RKO (cell line): ENCODE data around the gene FHIT.

ENCODE experiments used
- DNase-seq: peaks from one replicate; pipeline ENCODE4 v3.0.0-alpha.2; 2016; ENCODE audit warnings: low spot score

FHIT gene

GRCh38 chr3:60622349-60622748 lies 628.9 kb downstream of the FHIT start:
- no peak for DNase-seq

DNA sequence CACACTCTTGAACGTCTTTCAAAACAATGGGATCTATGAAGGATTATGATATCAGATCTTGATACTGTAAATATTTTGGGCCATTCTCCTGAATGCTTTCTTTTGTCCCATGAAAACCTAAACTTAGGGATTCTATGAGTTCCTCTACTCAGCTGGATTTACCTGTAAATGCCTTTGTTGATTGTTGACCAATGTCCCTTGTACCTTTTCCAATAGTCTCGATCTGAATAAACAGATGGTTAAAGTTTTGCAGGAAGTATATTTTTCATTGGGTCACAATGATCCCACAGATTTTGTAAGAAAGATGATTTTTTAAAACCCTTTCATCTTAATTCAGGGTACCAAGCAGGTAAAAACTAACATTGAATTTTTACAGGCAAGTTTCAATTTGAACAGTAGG lies 634.1 kb downstream of the FHIT start:
- no peak for DNase-seq

GRCh38 chr3:60613769-60614303 lies 637.4 kb downstream of the FHIT start:
- no peak for DNase-seq

DNA sequence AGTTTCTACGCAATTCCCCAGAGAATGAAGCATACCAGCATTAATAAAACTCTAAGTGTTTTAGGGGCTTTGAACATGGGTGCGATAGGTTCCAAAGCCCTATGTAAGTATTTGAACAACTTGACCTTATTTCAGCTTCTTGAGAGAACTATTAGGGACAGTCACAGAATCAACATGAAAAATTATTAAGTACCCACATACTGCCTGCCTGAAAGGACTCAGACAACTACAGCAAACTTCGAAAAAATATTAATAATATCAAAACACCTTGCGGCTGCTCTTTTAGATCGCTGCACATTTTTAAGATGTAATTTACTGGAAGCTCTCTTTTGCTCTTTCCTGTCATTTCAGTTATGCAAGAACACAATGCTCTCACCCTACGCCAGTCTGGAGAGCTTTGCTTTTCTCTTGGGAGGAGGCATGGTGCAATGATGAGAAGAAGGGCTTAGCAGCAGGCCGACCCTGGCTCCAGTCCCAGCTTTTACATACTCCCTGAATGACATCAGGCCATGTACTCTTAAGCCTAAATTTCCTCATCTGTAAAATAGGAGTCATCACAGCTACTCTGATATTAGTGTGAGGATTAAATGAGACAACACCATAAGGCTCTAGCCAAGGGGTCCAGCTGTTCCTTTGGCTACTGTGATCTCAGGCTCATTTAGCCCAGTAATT lies 640.7 kb downstream of the FHIT start:
- no peak for DNase-seq

DNA sequence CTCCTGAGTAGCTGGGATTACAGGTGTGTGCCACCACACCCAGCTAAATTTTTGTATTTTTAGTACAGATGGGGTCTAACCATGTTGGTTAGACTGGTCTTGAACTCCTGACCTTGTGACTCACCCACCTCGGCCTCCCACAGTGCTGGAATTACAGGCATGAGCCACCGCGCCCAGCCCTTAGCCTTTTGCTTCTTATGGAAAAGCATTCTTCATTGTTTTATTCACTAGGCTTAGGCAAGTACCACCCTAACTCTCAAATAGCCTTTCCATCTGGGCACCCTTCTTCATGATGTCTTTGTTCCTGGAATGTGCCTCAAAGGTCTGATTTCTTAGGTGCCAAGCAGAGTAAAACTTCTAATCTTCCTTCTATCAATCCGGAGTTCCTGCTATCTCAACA lies 641.8 kb downstream of the FHIT start:
- no peak for DNase-seq

- DNase-seq = no peak
Measured at GRCh38 chr3:60603860-60604259, 647.4 kb downstream of the FHIT start.

GRCh38 chr3:60600848-60601247 lies 650.4 kb downstream of the FHIT start:
- no peak for DNase-seq

- no peak for DNase-seq
Measured at GRCh38 chr3:60599586-60599985, 651.7 kb downstream of the FHIT start.

DNA sequence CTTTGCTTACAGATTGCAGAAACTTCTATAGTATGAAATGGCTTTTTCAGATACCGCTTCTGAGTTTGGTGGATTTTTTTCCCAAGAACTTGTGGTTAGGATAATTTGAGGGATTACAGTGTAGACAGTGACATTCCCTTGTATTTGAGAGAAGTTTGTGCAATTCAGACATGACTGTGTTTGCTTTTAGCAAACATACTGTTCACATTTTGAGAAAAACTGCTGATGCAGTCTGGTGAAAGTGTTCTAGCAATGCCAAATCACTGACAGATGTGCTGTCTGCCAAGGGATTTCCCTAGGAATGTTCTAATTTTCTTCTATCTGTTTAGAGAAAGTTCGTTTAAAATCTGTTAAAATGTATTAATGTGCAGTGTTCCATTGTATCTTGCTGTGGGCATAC lies 652.6 kb downstream of the FHIT start:
- DNase-seq = no peak

GRCh38 chr3:60594025-60594424 lies 657.2 kb downstream of the FHIT start:
- DNase-seq = no peak

DNA sequence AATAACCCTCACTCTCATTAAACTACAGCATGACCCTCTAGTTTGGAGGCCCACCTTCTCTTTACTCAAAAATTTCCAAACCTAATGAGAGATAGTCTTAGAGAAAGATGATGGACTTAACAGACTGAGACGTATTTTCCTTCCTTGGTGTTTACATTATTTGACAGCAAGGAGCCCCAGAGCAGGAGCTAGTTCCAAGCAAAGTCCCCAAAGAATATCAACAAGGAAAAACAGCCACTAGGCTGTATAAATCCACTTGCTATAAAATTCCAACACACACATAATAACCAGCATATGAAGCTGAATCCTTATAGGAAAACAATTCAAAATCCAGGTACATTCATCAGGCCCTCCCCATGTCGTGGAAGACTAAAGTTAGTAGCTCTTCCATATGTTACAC lies 660.0 kb downstream of the FHIT start:
- no peak for DNase-seq

DNA sequence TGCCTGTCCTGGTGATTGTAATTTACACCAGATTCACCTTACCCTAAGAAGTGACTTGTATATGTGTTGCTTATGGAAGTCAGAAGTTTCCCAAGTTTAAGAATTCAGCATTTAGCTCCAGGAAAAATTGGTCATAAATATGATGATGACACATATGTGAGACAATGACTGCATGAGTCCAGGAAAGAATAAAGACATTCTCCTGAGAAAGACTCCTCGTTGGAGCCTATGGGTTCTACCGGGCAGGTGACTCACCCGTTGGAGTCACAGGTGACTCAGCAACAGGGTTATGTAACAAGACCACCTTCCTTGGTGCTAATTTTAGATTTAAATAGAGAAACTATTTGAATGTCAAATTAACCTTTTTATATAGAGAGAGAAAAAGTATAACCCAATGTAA lies 662.4 kb downstream of the FHIT start:
- DNase-seq = peak; percentile 76

- DNase-seq = no peak
Measured at GRCh38 chr3:60585918-60586317, 665.3 kb downstream of the FHIT start.

DNA sequence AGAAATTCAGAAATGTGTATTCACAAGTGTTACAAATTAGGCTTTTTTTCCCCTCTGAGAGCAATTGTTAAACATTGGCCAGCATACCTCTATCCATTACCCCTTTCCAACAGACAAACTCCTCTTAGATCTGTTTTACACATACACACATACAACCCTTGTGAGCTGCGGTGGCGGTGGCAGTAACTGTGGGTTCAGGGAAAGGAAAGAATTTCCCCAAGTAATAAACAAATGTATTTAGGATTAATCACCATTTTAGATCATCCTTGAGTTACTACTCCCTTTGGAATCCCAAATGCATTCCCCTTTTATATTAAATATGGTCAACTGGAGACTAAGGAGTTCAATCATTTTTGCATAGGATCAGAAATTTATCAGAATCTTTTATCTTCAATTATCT lies 667.0 kb downstream of the FHIT start:
- DNase-seq = no peak

DNA sequence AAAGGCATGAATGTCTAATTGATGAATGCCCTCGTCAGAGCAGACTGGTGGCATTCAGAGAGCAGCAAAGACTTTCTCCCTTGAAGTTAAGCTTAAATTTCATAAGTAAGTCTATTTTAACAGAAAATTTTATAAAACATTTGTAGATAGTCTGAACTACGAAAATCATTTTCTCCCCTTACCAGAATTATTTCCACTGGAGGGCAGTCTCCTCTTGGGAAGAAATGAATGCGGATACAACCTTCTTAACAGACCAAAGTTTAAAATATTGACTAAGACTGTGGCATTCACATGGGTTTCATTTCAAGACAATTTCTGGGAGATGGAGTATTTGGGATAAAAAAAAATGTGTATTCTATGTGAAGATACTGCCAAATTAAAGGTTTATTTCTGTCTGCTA lies 669.0 kb downstream of the FHIT start:
- DNase-seq = no peak

- DNase-seq = no peak
Measured at GRCh38 chr3:60580809-60581208, 670.4 kb downstream of the FHIT start.

- peak; percentile 59 for DNase-seq
Measured at GRCh38 chr3:60579734-60580133, 671.5 kb downstream of the FHIT start.

GRCh38 chr3:60578936-60579335 lies 672.3 kb downstream of the FHIT start:
- DNase-seq = no peak

DNA sequence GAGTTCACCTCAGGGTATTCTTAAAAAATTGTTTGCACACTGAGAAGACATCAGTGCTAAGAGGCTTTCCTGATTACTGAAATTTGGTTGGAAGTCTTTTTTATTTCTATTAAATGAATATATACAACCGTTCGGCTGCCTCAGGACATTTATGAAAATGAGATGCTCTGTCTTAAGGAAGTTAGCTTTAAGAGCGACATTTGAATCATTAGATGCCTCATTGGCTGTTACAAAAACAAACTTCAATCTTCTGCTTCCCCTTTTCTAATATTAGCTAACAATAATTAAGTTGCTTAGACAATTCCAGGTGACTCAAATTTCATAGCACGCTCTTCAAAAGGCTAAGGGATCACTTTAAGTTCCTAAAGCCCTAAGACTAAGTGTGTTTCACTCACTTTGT lies 673.7 kb downstream of the FHIT start:
- no peak for DNase-seq

DNA sequence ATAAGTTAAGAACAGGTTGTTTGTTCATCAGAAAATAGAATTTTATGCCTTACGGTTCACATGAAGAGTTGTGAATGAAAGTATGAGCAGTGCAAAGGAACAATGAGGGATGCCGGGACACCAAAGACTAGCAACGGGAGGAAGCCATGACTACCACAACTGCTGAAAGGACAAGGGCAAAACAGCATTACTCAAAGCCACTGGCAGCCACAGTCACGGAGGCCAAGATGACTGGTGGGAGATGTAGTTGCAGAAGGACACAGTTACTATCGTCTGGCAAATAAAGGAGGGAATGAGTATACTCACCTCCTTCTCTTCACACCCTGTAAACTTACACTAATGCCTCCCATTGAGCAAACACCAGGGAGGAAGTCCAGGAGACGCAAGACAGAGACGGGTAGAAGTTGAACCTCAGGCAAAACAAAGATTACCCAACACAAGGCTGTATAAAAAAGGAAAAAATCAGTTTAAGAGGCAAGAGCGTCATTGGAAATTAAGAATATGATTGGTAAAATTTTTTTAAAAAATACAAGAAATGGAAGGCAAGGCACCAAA lies 675.5 kb downstream of the FHIT start:
- no peak for DNase-seq

DNA sequence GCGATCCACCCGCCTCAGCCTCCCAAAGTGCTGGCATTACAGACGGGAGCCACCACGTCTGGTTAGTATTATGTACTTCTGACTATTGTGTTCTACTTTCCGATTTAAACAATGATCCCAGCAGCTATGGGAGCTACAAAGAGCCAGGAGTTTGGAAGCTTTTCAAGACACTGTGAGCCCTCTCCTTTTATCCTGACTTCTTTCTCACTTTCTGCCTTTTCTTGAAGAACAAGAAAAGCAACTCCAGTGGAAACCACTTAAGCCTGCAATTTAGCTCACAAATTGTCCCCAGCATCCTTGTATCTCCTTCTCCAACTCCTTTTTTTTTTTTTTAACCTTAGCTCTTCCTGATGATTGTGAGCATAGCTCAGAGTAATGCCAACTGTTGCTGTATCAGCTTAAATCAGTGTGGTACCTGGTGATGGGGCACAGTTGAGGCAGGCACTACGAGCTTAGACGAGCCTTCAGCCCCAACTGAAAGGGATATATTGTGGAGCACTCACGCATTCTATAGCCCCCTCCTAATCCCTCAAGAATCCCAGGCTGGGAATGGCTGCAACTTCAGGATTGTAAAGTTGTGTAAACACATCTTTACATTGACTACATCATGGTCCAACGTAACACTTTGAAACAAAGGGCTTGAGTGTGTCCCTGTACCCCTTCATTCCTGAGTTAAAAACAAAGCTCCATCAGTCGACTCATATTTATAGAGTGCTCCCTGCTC lies 677.0 kb downstream of the FHIT start:
- no peak for DNase-seq

DNA sequence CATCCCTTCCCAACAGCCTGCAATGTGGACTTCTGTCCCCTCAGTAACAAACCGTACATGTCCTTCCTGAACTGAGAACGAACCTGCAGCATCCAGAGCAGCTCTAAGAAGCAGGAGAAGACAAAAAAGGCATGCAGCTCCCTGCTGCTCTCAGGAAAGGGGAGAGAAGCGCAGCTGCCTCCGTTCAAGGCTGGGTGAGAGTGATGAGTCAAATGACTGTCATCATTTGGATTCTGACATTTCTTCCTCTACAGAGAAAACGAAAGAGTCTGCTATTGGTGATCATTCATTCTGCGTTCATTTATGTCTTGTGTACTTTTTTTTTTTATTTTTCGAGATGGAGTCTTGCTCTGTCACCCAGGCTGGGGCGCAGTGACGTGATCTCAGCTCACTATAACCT lies 677.8 kb downstream of the FHIT start:
- peak; percentile 65 for DNase-seq

DNA sequence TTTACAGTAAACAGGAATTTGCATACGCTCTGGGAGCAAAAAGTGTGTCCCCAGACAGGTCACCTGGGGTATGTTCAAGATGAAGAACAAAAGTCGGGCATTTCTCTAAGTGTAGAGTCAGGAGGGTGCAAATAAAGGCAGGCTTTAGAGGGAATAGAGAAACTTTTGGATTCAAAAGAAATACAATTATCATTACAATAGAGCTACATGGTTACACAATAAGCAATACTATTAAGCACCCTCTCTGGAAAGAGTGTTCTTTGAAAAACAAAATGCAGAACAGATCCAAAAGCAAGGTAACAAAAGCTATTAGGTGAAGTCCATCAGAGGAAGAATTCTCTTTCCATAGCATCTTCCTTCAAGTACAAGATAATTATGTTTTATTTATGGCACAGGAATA lies 679.7 kb downstream of the FHIT start:
- DNase-seq = no peak
